Measurements from ENCODE around the gene CSMD2. TPM values are rescaled to one million over a fixed set of nuclear protein-coding genes. Genes with fewer than 3 reads are reported as not detected.

The CSMD2 gene
- total and polyA plus RNA-seq, 2 of the 8 experiments (the other 6 are each of a cell fraction or from before 2014, with no cell fraction given) = 7.0 to 14.7 TPM

DNA sequence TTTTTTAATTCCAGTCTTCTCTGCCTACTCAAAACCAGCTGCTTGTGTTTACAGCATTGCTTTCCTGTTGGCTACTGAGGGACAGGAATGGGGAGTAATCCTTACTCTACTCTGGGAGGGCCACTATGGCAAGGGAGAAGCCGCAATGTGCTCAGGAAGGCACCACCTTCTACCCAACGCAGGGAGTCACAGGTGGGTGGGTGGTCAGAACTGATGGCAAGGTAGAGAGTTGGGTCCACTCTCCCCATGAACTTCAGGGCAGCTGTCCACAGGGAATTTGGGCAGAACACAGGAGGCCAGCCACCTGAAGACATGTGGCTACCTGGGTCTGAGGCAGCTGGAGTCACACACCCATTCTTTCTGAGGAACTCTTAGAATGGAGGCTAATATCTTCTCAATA, 341.6 kb downstream of the CSMD2 start (continued):
- TF ChIP-seq TCF12 (IDR thresholded peaks at IDR 0.05; ENCODE audit: low read depth, low read length) (no peak), YY1 (IDR thresholded peaks at IDR 0.05; ENCODE audit: low read depth, low read length) (no peak), POU5F1 (IDR thresholded peaks at IDR 0.05; ENCODE audit: low read depth, low read length) (no peak)
